Activated T-helper 17 cell treated with anti-CD3 and anti-CD28 coated beads, Interleukin-2, amount 50 U/mL, for 72 hours (primary cell): ENCODE data around the gene FBXO42. TPM values are rescaled to one million over a fixed set of nuclear protein-coding genes. Genes with fewer than 3 reads are reported as not detected.

Source experiments
- ATAC-seq: fragments of 150-1000 bp; cut with Tn5 transposase; replicated peaks from 2 replicates; pipeline ENCODE4 v1.10.0; 2021; ENCODE audit warnings: mild to moderate bottlenecking, moderate library complexity
- H3K27ac Mint-ChIP-seq: one replicate; pipeline ENCODE4 v1.8.0; 2022; ENCODE audit warnings: mixed read lengths
- H3K27me3 Mint-ChIP-seq: one replicate; pipeline ENCODE4 v1.8.0; 2022; ENCODE audit warnings: mixed read lengths
- H3K36me3 Mint-ChIP-seq: one replicate; pipeline ENCODE4 v1.8.0; 2022; ENCODE audit warnings: low read depth, mild to moderate bottlenecking, mixed read lengths
- H3K4me1 Mint-ChIP-seq: one replicate; pipeline ENCODE4 v1.8.0; 2022; ENCODE audit warnings: mixed read lengths
- H3K4me3 Mint-ChIP-seq: one replicate; pipeline ENCODE4 v1.8.0; 2022; ENCODE audit warnings: mild to moderate bottlenecking, mixed read lengths
- H3K9me3 Mint-ChIP-seq: one replicate; pipeline ENCODE4 v1.8.0; 2022; ENCODE audit warnings: mixed read lengths
- total RNA-seq, 2 donors: library from RNA; stranded (reverse); gene quantifications; one replicate each; pipeline ENCODE4 v1.2.3, GENCODE V29; 2022

The FBXO42 gene
- total RNA-seq, 2 donors from 2014 or later: 19.7 to 27.3 TPM

DNA sequence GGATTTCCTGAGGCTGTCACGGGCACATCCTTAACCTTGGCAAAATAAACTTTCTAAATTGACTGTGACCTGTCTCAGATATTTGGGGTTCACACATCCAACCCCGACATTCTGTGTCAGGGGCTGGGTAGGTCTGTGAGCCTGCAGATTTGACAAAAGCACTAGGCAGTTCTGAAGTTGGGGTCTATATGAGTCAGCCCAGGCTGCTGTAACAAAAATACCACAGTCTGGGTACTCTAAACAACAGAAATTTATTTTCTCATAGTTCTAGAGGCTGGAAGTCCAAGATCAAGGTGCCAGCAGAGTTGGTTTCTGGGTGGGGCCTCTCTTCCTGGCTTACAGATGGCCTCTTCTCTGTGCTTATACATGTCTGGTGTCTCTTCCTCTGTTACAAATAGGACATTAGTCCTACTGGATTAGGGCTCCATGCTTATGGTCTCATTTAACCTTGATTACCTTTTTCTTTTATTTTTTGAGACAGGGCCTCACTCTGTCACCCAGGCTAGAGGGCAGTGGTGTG lies 112.2 kb downstream of the FBXO42 start:
- Mint-ChIP-seq H3K9me3 (no peaks in the 10 kb centered on the region), H3K4me3 (no peak overlapping the region), H3K36me3 (no peaks in the 10 kb centered on the region), H3K27me3 (no peaks in the 10 kb centered on the region), H3K27ac (no peak overlapping the region), H3K4me1 (peaks cover 12% of the 10 kb centered on the region)
- ATAC-seq: no peak

GRCh38 chr1:16237343-16237830 lies 114.9 kb downstream of the FBXO42 start:
- Mint-ChIP-seq H3K27ac (peak overlapping the region; percentile 83), H3K4me3 (peak overlapping the region; percentile 78), H3K4me1 (peaks cover 12% of the 10 kb centered on the region), H3K27me3 (no peaks in the 10 kb centered on the region), H3K9me3 (no peaks in the 10 kb centered on the region), H3K36me3 (no peaks in the 10 kb centered on the region)
- no peak for ATAC-seq

GRCh38 chr1:16236511-16237342 lies 115.6 kb downstream of the FBXO42 start, which contains the start of gene CPLANE2:
Gene CPLANE2, minus strand, starts transcription at chr1:16237183. Its CDS starts 441 bp downstream, at chr1:16236742.
- Mint-ChIP-seq H3K36me3 (no peaks in the 10 kb centered on the region), H3K4me3 (peak within 1 kb of the TSS; percentile 78), H3K27me3 (no peaks in the 10 kb centered on the region), H3K27ac (peak within 1 kb of the TSS; percentile 83), H3K4me1 (peaks cover 12% of the 10 kb centered on the region), H3K9me3 (no peaks in the 10 kb centered on the region)
- ATAC-seq: peak; percentile 89

GRCh38 chr1:16235944-16236510 lies 116.3 kb downstream of the FBXO42 start:
- Mint-ChIP-seq H3K4me1 (peaks cover 12% of the 10 kb centered on the region), H3K36me3 (no peaks in the 10 kb centered on the region), H3K27me3 (no peaks in the 10 kb centered on the region), H3K27ac (peak overlapping the region; percentile 83), H3K4me3 (peak overlapping the region; percentile 78), H3K9me3 (no peaks in the 10 kb centered on the region)
- peak; percentile 40 for ATAC-seq

GRCh38 chr1:16235347-16235746 lies 116.9 kb downstream of the FBXO42 start:
- no peak overlapping the region for H3K27ac Mint-ChIP-seq
- no peaks in the 10 kb centered on the region for H3K9me3 Mint-ChIP-seq
- H3K36me3 Mint-ChIP-seq: no peaks in the 10 kb centered on the region
- H3K4me1 Mint-ChIP-seq: peaks cover 12% of the 10 kb centered on the region
- no peak overlapping the region for H3K4me3 Mint-ChIP-seq
- no peaks in the 10 kb centered on the region for H3K27me3 Mint-ChIP-seq
- ATAC-seq: no peak

GRCh38 chr1:16233431-16233830 lies 118.8 kb downstream of the FBXO42 start:
- no peak for ATAC-seq
- peaks cover 4% of the 10 kb centered on the region for H3K27me3 Mint-ChIP-seq
- H3K27ac Mint-ChIP-seq: no peak overlapping the region
- H3K36me3 Mint-ChIP-seq: no peaks in the 10 kb centered on the region
- H3K9me3 Mint-ChIP-seq: no peaks in the 10 kb centered on the region
- peaks cover 12% of the 10 kb centered on the region for H3K4me1 Mint-ChIP-seq
- no peak overlapping the region for H3K4me3 Mint-ChIP-seq

GRCh38 chr1:16232316-16232710 lies 120.0 kb downstream of the FBXO42 start:
- Mint-ChIP-seq H3K27me3 (peaks cover 14% of the 10 kb centered on the region), H3K36me3 (no peaks in the 10 kb centered on the region), H3K4me1 (peaks cover 5% of the 10 kb centered on the region), H3K27ac (no peak overlapping the region), H3K4me3 (no peak overlapping the region), H3K9me3 (no peaks in the 10 kb centered on the region)
- no peak for ATAC-seq

- Mint-ChIP-seq H3K4me3 (no peak overlapping the region), H3K4me1 (peaks cover 5% of the 10 kb centered on the region), H3K36me3 (no peaks in the 10 kb centered on the region), H3K27me3 (peaks cover 14% of the 10 kb centered on the region), H3K9me3 (no peaks in the 10 kb centered on the region), H3K27ac (no peak overlapping the region)
- ATAC-seq: no peak
These were observed 120.7 kb downstream of the FBXO42 start for GRCh38 chr1:16231331-16232315.

GRCh38 chr1:16230744-16231143 lies 121.5 kb downstream of the FBXO42 start:
- no peaks in the 10 kb centered on the region for H3K9me3 Mint-ChIP-seq
- no peak overlapping the region for H3K4me3 Mint-ChIP-seq
- no peaks in the 10 kb centered on the region for H3K36me3 Mint-ChIP-seq
- no peak for ATAC-seq
- H3K27me3 Mint-ChIP-seq: peaks cover 19% of the 10 kb centered on the region
- H3K4me1 Mint-ChIP-seq: no peaks in the 10 kb centered on the region
- H3K27ac Mint-ChIP-seq: no peak overlapping the region

DNA sequence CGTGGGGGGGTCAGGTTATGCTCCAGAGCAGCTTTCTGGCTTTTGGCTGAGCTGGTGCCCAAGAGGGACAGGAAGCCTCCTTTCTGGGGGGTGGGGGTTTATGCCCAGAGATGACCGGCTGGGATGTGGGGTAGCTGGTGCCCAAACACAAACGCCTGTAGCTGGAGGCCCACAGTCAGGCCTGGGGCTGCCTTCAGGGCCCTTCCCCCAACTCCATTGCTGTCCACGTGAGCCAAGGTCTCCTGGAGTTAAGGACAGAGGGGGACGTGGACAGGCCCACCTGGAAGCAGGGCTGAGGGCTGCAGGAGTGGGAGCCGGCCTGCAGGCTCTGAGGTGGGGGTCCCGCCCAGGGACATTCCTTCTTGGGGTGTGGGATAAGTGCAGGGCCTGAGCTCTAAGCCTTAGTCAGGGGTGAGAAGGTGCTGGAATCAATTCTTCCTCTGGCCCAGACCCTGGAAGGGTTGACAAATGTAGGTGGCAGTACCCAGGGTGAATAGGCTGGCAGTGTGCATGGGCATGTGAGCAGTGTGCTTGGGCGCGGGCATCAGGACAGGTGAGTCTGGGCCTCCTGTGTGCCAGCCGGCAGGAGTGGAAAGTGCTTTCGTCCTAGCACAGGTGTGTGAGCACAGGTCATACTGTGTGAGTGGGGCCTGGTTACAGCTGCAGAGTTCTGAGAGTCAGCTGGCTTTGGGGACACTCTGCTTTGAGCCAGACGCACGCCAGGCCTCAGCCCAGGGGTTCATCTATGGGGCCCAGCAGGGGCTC lies 122.1 kb downstream of the FBXO42 start:
- Mint-ChIP-seq H3K4me1 (no peaks in the 10 kb centered on the region), H3K36me3 (no peaks in the 10 kb centered on the region), H3K27ac (no peak overlapping the region), H3K9me3 (no peaks in the 10 kb centered on the region), H3K4me3 (no peak overlapping the region), H3K27me3 (peaks cover 19% of the 10 kb centered on the region)
- no peak for ATAC-seq

- no peaks in the 10 kb centered on the region for H3K9me3 Mint-ChIP-seq
- no peak overlapping the region for H3K27ac Mint-ChIP-seq
- H3K4me1 Mint-ChIP-seq: no peaks in the 10 kb centered on the region
- ATAC-seq: no peak
- H3K4me3 Mint-ChIP-seq: no peak overlapping the region
- H3K36me3 Mint-ChIP-seq: no peaks in the 10 kb centered on the region
- H3K27me3 Mint-ChIP-seq: peaks cover 24% of the 10 kb centered on the region
These were observed 125.6 kb downstream of the FBXO42 start for GRCh38 chr1:16226490-16227179.

GRCh38 chr1:16226129-16226489 lies 126.2 kb downstream of the FBXO42 start:
- Mint-ChIP-seq H3K4me3 (no peak overlapping the region), H3K27ac (no peak overlapping the region), H3K36me3 (no peaks in the 10 kb centered on the region), H3K9me3 (no peaks in the 10 kb centered on the region), H3K27me3 (peaks cover 24% of the 10 kb centered on the region), H3K4me1 (peaks cover 4% of the 10 kb centered on the region)
- ATAC-seq: no peak

DNA sequence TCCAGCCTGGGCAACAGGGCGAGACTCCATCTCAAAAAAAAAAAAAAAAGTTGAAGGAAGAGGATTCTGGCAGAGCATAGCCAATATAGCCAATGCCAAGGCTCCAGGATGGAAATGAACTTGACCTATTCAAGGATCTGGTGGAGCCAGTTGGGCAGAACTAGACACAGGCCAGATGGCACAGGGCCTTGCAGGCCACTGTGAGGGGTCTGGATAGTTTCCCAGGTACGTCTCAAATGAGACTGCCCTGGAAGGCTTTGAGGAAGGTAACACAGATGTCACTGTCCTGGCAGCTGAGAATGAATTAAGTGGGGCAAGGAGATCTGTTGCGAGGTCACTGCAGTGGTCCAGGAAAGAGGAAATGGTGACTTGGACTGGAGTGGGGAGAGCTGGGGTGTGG lies 127.8 kb downstream of the FBXO42 start:
- Mint-ChIP-seq H3K4me3 (no peak overlapping the region), H3K27me3 (peaks cover 24% of the 10 kb centered on the region), H3K4me1 (peaks cover 8% of the 10 kb centered on the region), H3K36me3 (no peaks in the 10 kb centered on the region), H3K27ac (no peak overlapping the region), H3K9me3 (no peaks in the 10 kb centered on the region)
- no peak for ATAC-seq
